Right cardiac atrium (tissue), 5 donors: Measurements from ENCODE around the gene PSG6. TPM values are rescaled to one million over a fixed set of nuclear protein-coding genes. Genes with fewer than 3 reads are reported as not detected.
"Not testable (repeated sequence)": the region's sequence is repeated elsewhere in the genome, so short reads cannot be mapped to it uniquely, and the experiment has no call there.

Experiments used
- ATAC-seq, 2 donors: fragments of 200-7000 bp; cut with Tn5 transposase; one replicate each; pipeline versions ENCODE4 v1.8.0 to v1.9.1; 2020; ENCODE audit warnings: moderate library complexity in 2 of 2, mild to moderate bottlenecking in 1 of 2
- DNase-seq, 3 donors: peaks; one replicate each; pipeline ENCODE4 v3.0.0-alpha.2; 2020
- H3K27ac ChIP-seq: one replicate; pipeline ENCODE4 v1.5.1; 2013; ENCODE audit warnings: mild to moderate bottlenecking, low read length, control low read depth, moderate library complexity
- H3K27me3 ChIP-seq: one replicate; pipeline ENCODE4 v1.6.1; 2013; ENCODE audit not compliant: control insufficient read depth, insufficient read depth
- H3K4me1 ChIP-seq: one replicate; pipeline ENCODE4 v1.6.1; 2013; ENCODE audit warnings: low read length; ENCODE audit not compliant: control insufficient read depth, insufficient read depth
- H3K4me3 ChIP-seq: one replicate; pipeline ENCODE4 v1.5.1; 2013; ENCODE audit warnings: low read length, control low read depth
- H3K9me3 ChIP-seq: one replicate; pipeline ENCODE4 v1.6.1; 2013; ENCODE audit warnings: low read length; ENCODE audit not compliant: control insufficient read depth
- intact Hi-C, 4 donors: fragments of 100-400 bp; cut with DNase I; formaldehyde crosslinking; loops; one replicate each; pipeline versions ENCODE4 v1.11.0 to v1.14.0; 2022 to 2023
- polyA plus RNA-seq: library from polyadenylated mRNA; stranded (reverse); fragments of 200-250 nt; gene quantifications from one replicate; pipeline ENCODE4 v1.2.3, GENCODE V29; 2013
- total RNA-seq, 4 donors: library from RNA; stranded (reverse); fragmentation: NEBNext Ultra II Directional; extraction: Animal tissue kit (Norgen Biotek cat#: 25700); gene quantifications; one replicate each; pipeline ENCODE4 v1.2.1, GENCODE V29; 2021
- donor health status: healthy with polysubstance abuse.
- donor health status: DM: no; HTN: yes; CAD: no.
- donor health status: DM: no; HTN: no; CAD: no.
- donor health status: DM: no; HTN: yes; CAD: no; lungs with severe emphysema.
- donor health status: DM: yes; HTN: yes; CAD: no.

The PSG6 gene
- total and polyA plus RNA-seq, 5 donors: not detected

GRCh38 chr19:42852821-42853220 lies 64.9 kb downstream of the PSG6 start:
- ATAC-seq, H3K4me1 ChIP-seq, H3K27ac ChIP-seq, H3K4me3 ChIP-seq, H3K9me3 ChIP-seq, intact Hi-C loops, DNase-seq, H3K27me3 ChIP-seq: not testable (repeated sequence)

Other genes with a start within 250 kb of the PSG6 start
- gene PSG3, start 177.4 kb downstream of the PSG6 start, total RNA-seq: not detected
- gene PSG3, start 177.4 kb downstream of the PSG6 start, polyA plus RNA-seq: not detected
- gene PSG8, start 152.2 kb downstream of the PSG6 start, total RNA-seq: not detected
- not detected for gene PSG8, start 152.2 kb downstream of the PSG6 start, polyA plus RNA-seq
- gene PSG1, start 38.2 kb downstream of the PSG6 start, total RNA-seq: not detected
- not detected for gene PSG1, start 38.2 kb downstream of the PSG6 start, polyA plus RNA-seq
- not detected for gene PSG7, start 19.3 kb upstream of the PSG6 start, total RNA-seq
- not detected for gene PSG7, start 19.3 kb upstream of the PSG6 start, polyA plus RNA-seq
- gene PSG11, start 108.6 kb upstream of the PSG6 start, total RNA-seq: not detected
- gene PSG11, start 108.6 kb upstream of the PSG6 start, polyA plus RNA-seq: not detected
- not detected for gene PSG2, start 164.8 kb upstream of the PSG6 start, total RNA-seq
- not detected for gene PSG2, start 164.8 kb upstream of the PSG6 start, polyA plus RNA-seq